GM19455 (cell line): ENCODE data around the gene MEIS2.

Experiments
- ATAC-seq: cut with Tn5 transposase; IDR thresholded peaks from one replicate; pipeline ENCODE4 v1.9.1; 2021; ENCODE audit not compliant: unreplicated experiment

MEIS2 gene

GRCh38 chr15:36841193-36841592, 259.2 kb downstream of the MEIS2 start:
- no peak for ATAC-seq
